SKM-1 (cell line): ENCODE results near the gene NEDD8.
A peak's percentile ranks its signal among the peaks of the same experiment; 100 is the strongest.
"Not testable (repeated sequence)": the region's sequence is repeated elsewhere in the genome, so short reads cannot be mapped to it uniquely, and the experiment has no call there.

Experiments used
- DNase-seq: peaks from one replicate; lab custom pipeline; 2025; ENCODE audit not compliant: unreplicated experiment; lab: John Stamatoyannopoulos, UW

NEDD8 gene

DNA sequence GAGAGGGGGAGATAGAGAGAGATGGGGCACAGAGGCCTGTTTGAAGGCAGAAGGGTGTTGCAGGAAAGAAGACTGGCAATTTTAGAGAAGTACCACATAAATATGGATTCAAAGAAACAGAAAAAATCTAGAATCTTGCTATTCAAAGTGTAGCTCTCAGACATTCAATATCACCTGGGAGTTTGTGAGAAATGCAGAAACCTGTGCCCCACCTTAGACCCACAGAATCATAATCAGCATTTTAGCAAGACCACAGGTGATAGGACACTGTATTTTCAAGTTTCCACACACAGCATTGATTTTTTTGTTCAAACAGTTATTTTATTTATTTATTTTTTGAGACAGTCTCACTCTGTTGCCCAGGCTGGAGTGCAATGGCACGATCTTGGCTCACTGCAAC lies 3.3 kb downstream of the NEDD8 start:
- no peak for DNase-seq

- DNase-seq = no peak
These were observed 5.7 kb downstream of the NEDD8 start for GRCh38 chr14:24226473-24226872.

- no peak for DNase-seq
These were observed 7.5 kb downstream of the NEDD8 start for GRCh38 chr14:24224618-24225071.

DNA sequence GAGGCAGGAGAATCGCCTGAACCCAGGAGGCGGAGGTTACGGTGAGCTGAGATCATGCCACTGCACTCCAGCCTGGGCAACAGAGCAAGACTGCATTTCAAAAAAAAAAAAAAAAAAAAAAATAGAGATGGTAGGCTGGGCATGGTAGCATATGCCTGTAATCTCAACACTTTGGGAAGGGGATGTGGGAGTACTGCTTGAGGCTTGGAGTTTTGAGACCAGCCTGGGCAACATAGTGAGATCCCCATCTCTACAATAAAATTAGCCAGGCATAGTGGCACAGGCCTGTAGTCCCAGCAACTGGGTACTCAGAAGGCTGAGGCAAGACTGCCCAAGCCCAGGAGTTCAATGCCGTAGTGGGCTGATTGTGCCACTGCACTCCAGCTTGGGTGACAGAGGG lies 9.2 kb downstream of the NEDD8 start:
- not testable (repeated sequence) for DNase-seq

DNA sequence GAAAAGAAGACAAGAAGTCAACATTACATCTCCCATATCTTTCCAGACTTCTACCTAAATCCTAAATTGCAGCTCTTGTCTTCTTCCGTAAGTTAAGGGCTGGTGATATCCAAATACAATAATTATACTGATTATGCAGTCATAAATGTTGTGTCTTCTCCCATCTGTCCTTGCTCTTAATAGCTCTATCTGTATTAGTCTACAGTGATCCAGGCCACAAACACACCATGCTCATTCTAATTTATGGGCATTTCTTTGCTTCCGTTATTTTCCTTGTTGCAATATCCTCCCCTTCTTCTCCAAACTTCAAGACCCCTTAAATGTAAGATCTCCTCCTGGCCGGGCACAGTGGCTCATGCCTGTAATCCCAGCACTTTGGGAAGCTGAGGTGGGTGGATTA lies 12.6 kb downstream of the NEDD8 start:
- DNase-seq = no peak

- DNase-seq = no peak
These were observed 13.1 kb downstream of the NEDD8 start for GRCh38 chr14:24219080-24219479.

DNA sequence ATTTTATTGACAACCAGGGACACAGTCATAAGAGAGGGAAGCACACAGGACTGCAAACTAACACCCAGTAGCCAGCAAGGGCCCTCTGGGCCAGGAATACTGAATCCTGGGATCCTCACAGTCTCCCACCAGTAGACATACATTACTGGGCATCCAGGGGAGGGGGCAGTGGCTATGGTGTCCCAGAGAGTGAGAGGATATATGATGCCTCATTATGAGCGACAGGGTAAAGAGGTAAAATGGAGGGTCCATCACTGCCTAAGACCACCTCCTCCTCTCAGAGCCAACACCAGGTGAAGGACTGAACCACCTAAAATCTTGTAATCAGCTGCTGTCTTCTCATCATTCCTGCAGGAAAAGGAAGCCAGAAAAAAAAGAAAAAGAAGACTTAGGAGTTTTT lies 15.3 kb downstream of the NEDD8 start:
- not testable (repeated sequence) for DNase-seq

GRCh38 chr14:24216345-24216699 lies 15.8 kb downstream of the NEDD8 start:
- DNase-seq = no peak

GRCh38 chr14:24215495-24216344 lies 16.4 kb downstream of the NEDD8 start, which contains the start of gene MDP1:
TSS of gene MDP1 (minus strand) at chr14:24216066. CDS start at chr14:24215955, 111 bp downstream.
- peak; percentile 31 for DNase-seq

GRCh38 chr14:24213866-24214662 lies 18.1 kb downstream of the NEDD8 start:
- DNase-seq = no peak

- DNase-seq = peak; percentile 64
These were observed 19.0 kb downstream of the NEDD8 start, which contains the start of gene CHMP4A for GRCh38 chr14:24212924-24213865. TSS of gene CHMP4A (minus strand) at chr14:24213488. CDS start at chr14:24213439, 49 bp downstream.

DNA sequence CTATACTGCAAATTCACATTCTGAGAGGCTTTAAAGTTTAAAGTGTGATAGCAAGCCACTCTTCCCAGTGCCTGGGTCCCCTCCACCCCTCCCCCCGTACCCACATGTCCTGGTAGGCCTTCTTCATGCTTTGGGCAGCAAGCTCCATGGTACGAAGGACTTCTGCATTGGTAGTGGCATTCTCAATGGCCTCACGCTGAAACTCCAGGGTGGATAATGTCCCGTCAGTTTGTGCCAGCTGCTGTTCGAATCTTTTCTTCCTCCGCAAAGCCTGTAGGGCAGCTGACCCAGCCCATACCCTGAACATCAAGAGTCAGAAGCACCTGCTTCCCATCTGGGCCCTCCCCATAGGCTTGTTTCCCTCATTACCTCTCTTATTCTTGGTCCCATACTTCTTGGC lies 20.9 kb downstream of the NEDD8 start:
- no peak for DNase-seq

GRCh38 chr14:24207625-24208024 lies 24.5 kb downstream of the NEDD8 start:
- DNase-seq = no peak

DNA sequence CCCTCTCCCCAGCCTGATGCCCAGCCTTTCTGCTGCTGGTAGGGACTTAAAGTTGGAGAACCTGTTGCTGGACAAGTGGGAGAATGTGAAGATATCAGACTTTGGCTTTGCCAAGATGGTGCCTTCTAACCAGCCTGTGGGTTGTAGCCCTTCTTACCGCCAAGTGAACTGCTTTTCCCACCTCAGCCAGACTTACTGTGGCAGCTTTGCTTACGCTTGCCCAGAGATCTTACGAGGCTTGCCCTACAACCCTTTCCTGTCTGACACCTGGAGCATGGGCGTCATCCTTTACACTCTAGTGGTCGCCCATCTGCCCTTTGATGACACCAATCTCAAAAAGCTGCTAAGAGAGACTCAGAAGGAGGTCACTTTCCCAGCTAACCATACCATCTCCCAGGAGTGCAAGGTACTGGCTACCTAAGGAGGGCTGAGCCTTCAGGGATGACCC lies 25.0 kb downstream of the NEDD8 start:
- DNase-seq = no peak

DNA sequence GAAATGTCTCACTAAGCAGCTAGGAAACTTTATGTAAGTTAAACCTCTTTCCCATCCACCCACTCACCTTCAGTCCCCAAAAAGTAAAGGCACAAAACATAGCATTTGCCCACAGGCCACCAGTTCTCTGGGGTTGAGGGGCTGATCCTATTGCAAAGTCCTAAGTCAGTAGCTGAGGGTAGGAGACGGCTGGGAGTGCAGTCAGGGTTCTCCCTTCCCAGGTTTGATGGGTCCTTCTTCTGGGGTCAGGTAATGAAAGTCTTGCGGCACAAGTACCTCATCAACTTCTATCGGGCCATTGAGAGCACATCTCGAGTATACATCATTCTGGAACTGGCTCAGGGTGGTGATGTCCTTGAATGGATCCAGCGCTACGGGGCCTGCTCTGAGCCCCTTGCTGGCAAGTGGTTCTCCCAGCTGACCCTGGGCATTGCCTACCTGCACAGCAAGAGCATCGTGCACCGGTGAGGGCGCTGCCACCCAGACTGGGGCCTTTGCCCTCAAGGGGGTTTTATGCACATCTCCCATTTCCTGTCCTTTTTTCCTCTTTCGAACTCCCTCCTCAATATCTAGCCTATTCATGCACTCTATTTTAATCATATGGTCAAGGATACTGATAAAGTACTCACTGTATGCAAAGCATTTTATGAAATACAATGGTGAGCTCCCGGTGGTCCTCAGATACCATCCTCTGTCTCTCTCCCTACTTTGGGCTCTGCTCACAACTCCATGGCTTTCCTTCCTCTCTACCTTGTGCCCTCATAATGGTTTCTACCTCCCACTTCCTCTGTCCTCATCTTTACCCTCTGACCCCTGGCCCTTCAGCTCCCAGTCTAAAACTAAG lies 25.7 kb downstream of the NEDD8 start:
- no peak for DNase-seq

- no peak for DNase-seq
These were observed 27.7 kb downstream of the NEDD8 start for GRCh38 chr14:24204163-24205146.

DNA sequence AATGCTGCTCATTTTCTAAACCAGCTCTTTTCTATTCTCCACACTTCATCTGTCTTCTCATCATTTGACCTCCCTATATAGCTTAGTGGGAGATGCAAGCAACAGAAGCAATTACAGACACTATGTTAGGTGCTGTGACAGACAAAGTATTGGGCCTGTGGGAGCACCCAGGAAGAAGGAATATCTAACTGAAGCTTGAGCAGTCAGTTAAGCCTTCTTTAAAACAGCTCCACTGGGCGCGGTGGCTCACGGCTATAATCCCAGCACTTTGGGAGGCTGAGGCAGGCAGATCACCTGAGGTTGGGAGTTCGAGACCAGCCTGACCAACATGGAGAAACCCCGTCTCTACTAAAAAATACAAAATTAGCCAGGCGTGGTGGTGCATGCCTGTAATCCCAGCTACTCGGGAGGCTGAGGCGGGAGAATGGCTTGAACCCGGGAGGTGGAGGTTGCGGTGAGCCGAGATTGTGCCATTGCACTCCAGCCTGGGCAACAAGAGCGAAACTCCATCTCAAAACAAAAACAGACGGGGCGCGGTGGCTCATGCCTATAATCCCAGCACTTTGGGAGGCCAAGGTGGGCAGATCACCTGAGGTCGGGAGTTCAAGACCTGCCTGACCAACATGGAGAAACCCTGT lies 28.8 kb downstream of the NEDD8 start:
- DNase-seq = not testable (repeated sequence)

DNA sequence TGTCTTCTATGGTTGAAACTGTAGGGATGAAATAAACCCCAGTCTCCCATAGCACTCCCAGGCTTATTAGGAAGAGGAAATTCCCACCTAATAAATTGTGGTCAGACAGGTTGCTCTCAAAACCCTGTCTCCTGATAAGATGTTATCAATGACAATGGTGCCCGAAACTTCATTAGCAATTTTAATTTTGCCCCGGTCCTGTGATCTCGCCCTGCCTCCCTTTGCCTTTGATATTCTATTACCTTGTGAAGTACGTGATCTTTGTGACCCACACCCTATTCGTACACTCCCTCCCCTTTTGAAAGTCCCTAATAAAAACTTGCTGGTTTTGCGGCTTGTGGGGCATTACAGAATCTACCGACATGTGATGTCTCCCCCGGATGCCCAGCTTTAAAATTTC lies 29.6 kb downstream of the NEDD8 start:
- not testable (repeated sequence) for DNase-seq
